ENCODE measurements around the gene RASA4. TPM values are rescaled to one million over a fixed set of nuclear protein-coding genes. Genes with fewer than 3 reads are reported as not detected.
A peak's percentile ranks its signal among the peaks of the same experiment; 100 is the strongest.
"Not testable (repeated sequence)": the region's sequence is repeated elsewhere in the genome, so short reads cannot be mapped to it uniquely, and the experiment has no call there.

The RASA4 gene
- total and polyA plus RNA-seq, 7 experiments from 2014 or later, result 24.6 to 104 (median 58.9) TPM

DNA sequence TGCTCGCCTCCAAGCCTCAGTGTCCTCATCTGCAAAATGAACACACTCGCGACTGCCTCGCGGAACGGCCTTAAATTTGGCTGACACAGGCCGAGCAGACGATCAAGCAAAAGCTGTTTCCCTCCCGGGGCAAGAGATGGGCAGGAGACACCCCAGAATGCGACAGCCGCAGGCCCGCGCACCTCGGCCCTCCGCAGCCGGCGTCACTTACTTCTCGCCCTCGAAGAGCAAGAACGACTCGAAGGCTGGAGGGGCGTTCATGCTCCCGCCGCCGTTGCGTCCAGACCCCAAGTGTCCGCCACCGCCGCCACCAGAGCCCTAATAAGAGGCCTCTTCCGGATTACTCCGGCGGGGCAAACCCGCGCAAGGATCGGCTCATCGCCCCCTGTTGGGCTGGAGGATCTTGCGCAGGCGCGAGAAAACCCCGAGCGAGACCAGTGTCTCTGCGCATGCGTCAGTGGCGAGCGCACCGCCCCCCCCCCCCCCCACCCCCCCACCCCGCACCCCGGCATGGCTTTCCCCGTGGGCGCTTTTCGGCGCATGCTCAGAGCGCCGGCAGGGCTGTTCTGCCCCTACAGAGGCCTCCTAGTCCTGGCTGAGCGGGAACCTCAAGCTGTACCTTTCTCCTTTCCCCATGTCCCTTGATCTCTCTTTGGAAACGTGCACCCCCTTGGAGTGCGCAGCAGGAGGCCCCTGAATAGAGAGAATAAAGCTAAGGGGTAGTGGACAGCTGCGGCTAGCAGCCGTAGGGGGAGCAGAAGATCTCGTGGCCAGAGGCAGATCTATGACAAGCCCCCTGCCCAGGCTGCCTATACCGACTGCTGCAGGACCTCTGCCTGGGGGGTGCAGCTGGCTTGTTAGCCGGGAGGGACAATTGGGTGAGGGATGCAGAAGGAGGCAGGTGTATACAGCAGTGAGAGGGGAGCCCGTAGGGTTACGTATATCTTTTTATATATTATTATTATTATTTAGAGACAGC is 44.0 kb downstream of the RASA4 start, which contains the start of gene POLR2J3:
Gene POLR2J3 (minus strand): TSS at position 323 of the 979 bp plus-strand sequence. CDS start 62 bp downstream, at position 261.
- peak; percentile 88 to 100 (median 99) for DNase-seq
- Histone ChIP-seq H3K4me3 (ENCODE audit: low read length) (peak within 1 kb of the TSS; percentile 73), H3K27ac (ENCODE audit: low read depth, low read length) (peak within 1 kb of the TSS; percentile 86)
- intact Hi-C loops (cut with micrococcal nuclease); H3K9me3 Mint-ChIP-seq; H3K27me3 ChIP-seq (ENCODE audit: control insufficient read depth in 2 of 2, insufficient read depth in 2 of 2, low read length in 2 of 2); H3K4me1 ChIP-seq (ENCODE audit: control insufficient read depth in 2 of 2, insufficient read depth in 2 of 2, low read length in 2 of 2); H3K36me3 ChIP-seq (ENCODE audit: control insufficient read depth in 2 of 3, insufficient read depth in 3 of 3, low read length in 3 of 3); H3K9me3 ChIP-seq (ENCODE audit: control insufficient read depth in 2 of 3, low read length in 3 of 3); H3K36me3 Mint-ChIP-seq; H3K4me1 Mint-ChIP-seq; POLR2A ChIA-PET; H3K27me3 Mint-ChIP-seq; CTCF ChIA-PET: not testable (repeated sequence)
- peak within 1 kb of the TSS; percentile 77 to 94 (median 90) for H3K4me3 Mint-ChIP-seq
- H3K27ac Mint-ChIP-seq, result peak within 1 kb of the TSS in 8 of 9 donors; percentile 71 to 96 (median 91)
- peak; percentile 95 for ATAC-seq

GRCh38 chr7:102568620-102569019 is 47.9 kb downstream of the RASA4 start:
- H3K4me1 Mint-ChIP-seq; H3K4me3 ChIP-seq (ENCODE audit: low read length); CTCF ChIA-PET; H3K27me3 ChIP-seq (ENCODE audit: control insufficient read depth in 2 of 2, insufficient read depth in 2 of 2, low read length in 2 of 2); intact Hi-C loops (cut with micrococcal nuclease); H3K9me3 Mint-ChIP-seq; H3K36me3 ChIP-seq (ENCODE audit: control insufficient read depth in 2 of 3, insufficient read depth in 3 of 3, low read length in 3 of 3); H3K9me3 ChIP-seq (ENCODE audit: control insufficient read depth in 2 of 3, low read length in 3 of 3); H3K27ac ChIP-seq (ENCODE audit: low read depth, low read length); H3K4me1 ChIP-seq (ENCODE audit: control insufficient read depth in 2 of 2, insufficient read depth in 2 of 2, low read length in 2 of 2); H3K36me3 Mint-ChIP-seq; H3K27me3 Mint-ChIP-seq; H3K27ac Mint-ChIP-seq; H3K4me3 Mint-ChIP-seq; POLR2A ChIA-PET; ATAC-seq; DNase-seq: not testable (repeated sequence)

GRCh38 chr7:102550808-102551422 is 65.6 kb downstream of the RASA4 start, which contains the start of gene SPDYE2:
TSS of gene SPDYE2 (plus strand) at chr7:102551226. CDS start at chr7:102553256, 2,030 bp downstream.
- CTCF ChIA-PET; intact Hi-C loops (cut with micrococcal nuclease); ATAC-seq: not testable (repeated sequence)

GRCh38 chr7:102546353-102546752 is 70.2 kb downstream of the RASA4 start:
- H3K36me3 Mint-ChIP-seq; H3K27me3 ChIP-seq (ENCODE audit: control insufficient read depth in 2 of 2, insufficient read depth in 2 of 2, low read length in 2 of 2); H3K27ac Mint-ChIP-seq; H3K9me3 ChIP-seq (ENCODE audit: control insufficient read depth in 2 of 3, low read length in 3 of 3); H3K36me3 ChIP-seq (ENCODE audit: control insufficient read depth in 2 of 3, insufficient read depth in 3 of 3, low read length in 3 of 3); H3K27ac ChIP-seq (ENCODE audit: low read depth, low read length); H3K9me3 Mint-ChIP-seq; DNase-seq; H3K27me3 Mint-ChIP-seq; H3K4me3 Mint-ChIP-seq; CTCF ChIA-PET; H3K4me1 Mint-ChIP-seq; H3K4me3 ChIP-seq (ENCODE audit: low read length); intact Hi-C loops (cut with micrococcal nuclease); POLR2A ChIA-PET; H3K4me1 ChIP-seq (ENCODE audit: control insufficient read depth in 2 of 2, insufficient read depth in 2 of 2, low read length in 2 of 2): not testable (repeated sequence)
- ATAC-seq, result peak; percentile 25

More at GRCh38 chr7:102550808-102551422, 65.6 kb downstream of the RASA4 start, which contains the start of gene SPDYE2:
- H3K4me3 Mint-ChIP-seq; H3K36me3 ChIP-seq (ENCODE audit: control insufficient read depth in 2 of 3, insufficient read depth in 3 of 3, low read length in 3 of 3); H3K4me3 ChIP-seq (ENCODE audit: low read length); POLR2A ChIA-PET; H3K27ac Mint-ChIP-seq; H3K4me1 Mint-ChIP-seq; H3K9me3 Mint-ChIP-seq; H3K27ac ChIP-seq (ENCODE audit: low read depth, low read length); H3K27me3 Mint-ChIP-seq; H3K27me3 ChIP-seq (ENCODE audit: control insufficient read depth in 2 of 2, insufficient read depth in 2 of 2, low read length in 2 of 2); H3K9me3 ChIP-seq (ENCODE audit: control insufficient read depth in 2 of 3, low read length in 3 of 3); H3K4me1 ChIP-seq (ENCODE audit: control insufficient read depth in 2 of 2, insufficient read depth in 2 of 2, low read length in 2 of 2); H3K36me3 Mint-ChIP-seq; DNase-seq: not testable (repeated sequence)

GRCh38 chr7:102545288-102545687 is 71.3 kb downstream of the RASA4 start:
- CTCF ChIA-PET; H3K27me3 ChIP-seq (ENCODE audit: control insufficient read depth in 2 of 2, insufficient read depth in 2 of 2, low read length in 2 of 2); H3K9me3 Mint-ChIP-seq; ATAC-seq; intact Hi-C loops (cut with micrococcal nuclease); H3K4me3 ChIP-seq (ENCODE audit: low read length); H3K4me1 Mint-ChIP-seq; H3K27ac ChIP-seq (ENCODE audit: low read depth, low read length); POLR2A ChIA-PET; H3K9me3 ChIP-seq (ENCODE audit: control insufficient read depth in 2 of 3, low read length in 3 of 3); H3K27ac Mint-ChIP-seq; H3K36me3 ChIP-seq (ENCODE audit: control insufficient read depth in 2 of 3, insufficient read depth in 3 of 3, low read length in 3 of 3); H3K36me3 Mint-ChIP-seq; H3K4me3 Mint-ChIP-seq; DNase-seq; H3K4me1 ChIP-seq (ENCODE audit: control insufficient read depth in 2 of 2, insufficient read depth in 2 of 2, low read length in 2 of 2); H3K27me3 Mint-ChIP-seq: not testable (repeated sequence)

DNA sequence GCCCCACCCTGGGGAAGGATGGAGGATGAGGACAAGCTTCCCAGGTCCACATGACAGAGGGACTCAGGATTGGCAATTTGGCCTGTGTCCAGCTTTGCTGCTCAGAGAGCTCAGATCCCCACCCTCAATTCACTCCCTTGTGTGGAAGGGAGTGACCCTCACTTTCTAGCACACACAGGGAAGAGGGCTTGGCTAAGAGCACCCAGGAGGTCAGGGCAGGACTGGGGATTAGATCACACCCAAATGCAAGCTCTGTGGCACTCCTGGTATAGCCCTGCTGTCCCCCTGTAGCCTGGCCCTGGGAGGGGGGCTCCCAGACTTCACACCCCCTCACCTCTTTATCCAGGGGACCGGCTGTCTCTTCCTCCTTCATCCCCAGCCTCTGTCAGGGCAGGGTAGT is 72.2 kb downstream of the RASA4 start:
- H3K27ac Mint-ChIP-seq; intact Hi-C loops (cut with micrococcal nuclease); CTCF ChIA-PET; H3K36me3 Mint-ChIP-seq; POLR2A ChIA-PET; H3K4me3 Mint-ChIP-seq; H3K27me3 Mint-ChIP-seq; H3K4me1 ChIP-seq (ENCODE audit: control insufficient read depth in 2 of 2, insufficient read depth in 2 of 2, low read length in 2 of 2); DNase-seq; H3K27me3 ChIP-seq (ENCODE audit: control insufficient read depth in 2 of 2, insufficient read depth in 2 of 2, low read length in 2 of 2); H3K4me1 Mint-ChIP-seq; H3K9me3 Mint-ChIP-seq; H3K4me3 ChIP-seq (ENCODE audit: low read length); H3K9me3 ChIP-seq (ENCODE audit: control insufficient read depth in 2 of 3, low read length in 3 of 3); H3K36me3 ChIP-seq (ENCODE audit: control insufficient read depth in 2 of 3, insufficient read depth in 3 of 3, low read length in 3 of 3); ATAC-seq; H3K27ac ChIP-seq (ENCODE audit: low read depth, low read length): not testable (repeated sequence)

Data from naive thymus-derived CD4-positive, alpha-beta T cell (primary cell).